HEK293 (cell line): ENCODE data around the gene LSG1.

ENCODE experiments used
- HOXC10 ChIP-seq: sonication (generic); formaldehyde crosslinking; IDR thresholded peaks from 2 replicates; pipeline ENCODE4 v1.8.1; 2023; ENCODE audit warnings: mild to moderate bottlenecking, missing genetic modification reagents
- IKZF3 ChIP-seq: fragments of 450-650 bp; IDR thresholded peaks from 2 replicates; pipeline ENCODE4 v1.5.0; 2018; ENCODE audit warnings: missing biosample characterization, mild to moderate bottlenecking, missing genetic modification characterization, moderate library complexity
- PRDM2 ChIP-seq: fragments of 450-650 bp; formaldehyde crosslinking; IDR thresholded peaks from 2 replicates; pipeline ENCODE4 v1.5.1; 2016; ENCODE audit warnings: missing biosample characterization, missing genetic modification characterization, borderline replicate concordance
- PRDM6 ChIP-seq: fragments of 450-650 bp; formaldehyde crosslinking; IDR thresholded peaks from 2 replicates; pipeline ENCODE4 v1.5.1; 2017; ENCODE audit warnings: missing biosample characterization, missing genetic modification characterization
- TSHZ1 ChIP-seq: fragments of 450-650 bp; formaldehyde crosslinking; IDR thresholded peaks from 2 replicates; pipeline ENCODE4 v1.5.1; 2016; ENCODE audit warnings: missing biosample characterization, missing genetic modification characterization, borderline replicate concordance
- ZBTB48 ChIP-seq: fragments of 450-650 bp; formaldehyde crosslinking; IDR thresholded peaks from 2 replicates; pipeline ENCODE4 v1.5.1; 2016; ENCODE audit warnings: missing biosample characterization, missing genetic modification characterization
- ZBTB49 ChIP-seq: fragments of 450-650 bp; formaldehyde crosslinking; IDR thresholded peaks from 2 replicates; pipeline ENCODE4 v1.5.1; 2016; ENCODE audit warnings: missing biosample characterization, missing genetic modification characterization, low read depth
- ZNF155 ChIP-seq: fragments of 450-650 bp; formaldehyde crosslinking; IDR thresholded peaks from 2 replicates; pipeline ENCODE4 v1.5.1; 2016; ENCODE audit warnings: missing biosample characterization, missing genetic modification characterization
- ZNF157 ChIP-seq: fragments of 450-650 bp; formaldehyde crosslinking; IDR thresholded peaks from 2 replicates; pipeline ENCODE4 v1.5.1; 2016; ENCODE audit warnings: missing biosample characterization, missing genetic modification characterization
- ZNF184 ChIP-seq: fragments of 450-650 bp; IDR thresholded peaks from 2 replicates; pipeline ENCODE4 v1.5.1; 2018; ENCODE audit warnings: missing biosample characterization, mild to moderate bottlenecking, missing genetic modification characterization
- ZNF501 ChIP-seq: fragments of 450-650 bp; formaldehyde crosslinking; IDR thresholded peaks from 2 replicates; pipeline ENCODE4 v1.5.1; 2016; ENCODE audit warnings: missing biosample characterization, missing genetic modification characterization
- ZNF518A ChIP-seq: fragments of 450-650 bp; formaldehyde crosslinking; conservative IDR thresholded peaks from 2 replicates; pipeline ENCODE4 v1.5.1; 2016; ENCODE audit warnings: low read depth, missing biosample characterization, missing genetic modification characterization
- ZNF549 ChIP-seq: fragments of 450-650 bp; IDR thresholded peaks from 2 replicates; pipeline ENCODE4 v1.5.1; 2018; ENCODE audit warnings: missing biosample characterization, missing genetic modification characterization, mild to moderate bottlenecking, inconsistent platforms, moderate library complexity
- ZNF561 ChIP-seq: fragments of 450-650 bp; IDR thresholded peaks from 2 replicates; pipeline ENCODE4 v1.5.1; 2018; ENCODE audit warnings: missing biosample characterization, missing genetic modification characterization, borderline replicate concordance
- ZNF610 ChIP-seq: fragments of 450-650 bp; formaldehyde crosslinking; IDR thresholded peaks from 2 replicates; pipeline ENCODE4 v1.5.1; 2016; ENCODE audit warnings: missing biosample characterization, missing genetic modification characterization, borderline replicate concordance
- ZNF658 ChIP-seq: fragments of 450-650 bp; formaldehyde crosslinking; IDR thresholded peaks from 2 replicates; pipeline ENCODE4; 2016; ENCODE audit warnings: missing biosample characterization, missing genetic modification characterization
- ZSCAN18 ChIP-seq: fragments of 450-650 bp; formaldehyde crosslinking; IDR thresholded peaks from 2 replicates; pipeline ENCODE4 v1.5.1; 2016; ENCODE audit warnings: missing biosample characterization, missing genetic modification characterization

Gene LSG1

GRCh38 chr3:194671900-194672808, at the start of gene LSG1 (continued):
- no peak for TF ChIP-seq TSHZ1 (tag by site-specific recombination)
- no peak for TF ChIP-seq ZNF549
- TF ChIP-seq PRDM6, result 0 out of 2 replicates have a peak, but pooled peaks have one; percentile 11
- TF ChIP-seq IKZF3, result peak; percentile 63
- TF ChIP-seq PRDM2 (tag by site-specific recombination), result no peak
- no peak for TF ChIP-seq ZSCAN18 (tag by site-specific recombination)
- TF ChIP-seq ZNF157 (tag by site-specific recombination), result no peak
- peak; percentile 91 for TF ChIP-seq ZNF501
- TF ChIP-seq ZNF610 (tag by site-specific recombination), result peak; percentile 70; the same call in 1 of the 2 replicates
- no peak for TF ChIP-seq ZBTB49 (tag by site-specific recombination)
- no peak for TF ChIP-seq ZBTB48 (tag by site-specific recombination)
- no peak for TF ChIP-seq ZNF658 (tag by site-specific recombination)
- TF ChIP-seq ZNF518A (tag by site-specific recombination), result peak; percentile 78
- peak; percentile 82; the same call in 1 of the 2 replicates for TF ChIP-seq ZNF561 (tag by site-specific recombination)
- TF ChIP-seq HOXC10 (CRISPR knock-in tag), result no peak
- TF ChIP-seq ZNF155 (tag by site-specific recombination), result no peak
- TF ChIP-seq ZNF184 (tag by site-specific recombination), result no peak; the same call in 1 of the 2 replicates
